IPS-18a (cell line): ENCODE data around the gene OSBPL2.

Experiments
- H3K27ac ChIP-seq: one replicate; pipeline ENCODE4 v1.5.1; 2013; ENCODE audit warnings: low read length
- H3K27me3 ChIP-seq: one replicate; pipeline ENCODE4 v1.6.1; 2013; ENCODE audit warnings: mild to moderate bottlenecking, low read length; ENCODE audit not compliant: control insufficient read depth, insufficient read depth
- H3K36me3 ChIP-seq: one replicate; pipeline ENCODE4 v1.6.1; 2013; ENCODE audit warnings: low read depth, low read length; ENCODE audit not compliant: control insufficient read depth
- H3K4me1 ChIP-seq: one replicate; pipeline ENCODE4 v1.6.1; 2013; ENCODE audit warnings: low read depth, low read length; ENCODE audit not compliant: control insufficient read depth
- H3K4me3 ChIP-seq: one replicate; pipeline ENCODE4 v1.5.1; 2013; ENCODE audit warnings: low read length
- H3K9ac ChIP-seq: one replicate; pipeline ENCODE4 v1.6.1; 2013; ENCODE audit warnings: mild to moderate bottlenecking, low read length, moderate library complexity
- H3K9me3 ChIP-seq: one replicate; pipeline ENCODE4 v1.6.1; 2013; ENCODE audit warnings: low read depth, low read length; ENCODE audit not compliant: control insufficient read depth

OSBPL2 gene

DNA sequence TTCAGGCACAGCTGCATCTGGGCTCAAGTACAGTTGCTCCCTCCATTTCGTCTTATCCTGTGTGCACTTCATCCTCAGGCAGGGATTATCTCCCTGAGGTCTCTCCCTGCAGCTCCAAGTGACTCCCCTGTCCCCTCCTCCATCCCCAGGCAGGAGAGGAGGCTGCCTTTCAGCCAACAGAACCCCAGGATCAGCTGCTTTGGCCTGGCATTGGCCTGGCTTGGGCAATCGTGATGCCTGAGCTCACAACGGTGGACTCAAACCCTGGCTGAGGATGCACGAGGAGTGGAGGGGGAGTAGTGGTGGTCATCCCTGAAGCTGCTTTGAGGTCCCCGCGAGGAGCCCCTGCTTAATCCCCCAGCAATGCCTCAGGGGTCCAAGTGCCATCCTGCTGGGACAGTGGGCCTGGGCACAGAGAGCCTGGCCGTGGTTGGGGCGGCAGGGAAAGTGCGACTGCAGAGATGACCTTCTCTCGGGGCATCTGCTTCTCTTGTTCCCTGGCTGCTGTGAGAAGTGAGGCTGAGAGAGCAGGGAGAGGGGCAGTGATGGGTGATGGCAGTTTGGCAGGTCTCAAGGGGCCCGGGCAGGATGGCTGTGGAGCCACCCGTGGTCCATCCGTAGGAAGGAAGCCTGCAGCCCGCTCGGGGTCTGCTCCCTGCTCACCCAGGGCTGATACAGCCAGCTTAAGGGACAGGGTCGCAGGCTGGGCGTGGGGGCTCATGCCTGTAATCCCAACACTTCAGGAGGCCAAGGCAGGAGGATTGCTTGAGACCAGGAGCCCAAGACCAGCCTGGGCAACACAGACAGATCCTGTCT is 12.3 kb upstream of the OSBPL2 start:
- H3K27me3 ChIP-seq = peaks cover 26% of the 10 kb centered on the region

GRCh38 chr20:62226707-62227590 is 11.4 kb upstream of the OSBPL2 start:
- H3K9me3 ChIP-seq = no peaks in the 10 kb centered on the region
- H3K27me3 ChIP-seq = peaks cover 17% of the 10 kb centered on the region
- no peak overlapping the region for H3K9ac ChIP-seq
- H3K27ac ChIP-seq = no peak overlapping the region
- no peaks in the 10 kb centered on the region for H3K36me3 ChIP-seq
- no peak overlapping the region for H3K4me3 ChIP-seq
- H3K4me1 ChIP-seq = no peaks in the 10 kb centered on the region

More for the DNA sequence above, 12.3 kb upstream of the OSBPL2 start:
- no peak overlapping the region for H3K9ac ChIP-seq
- no peak overlapping the region for H3K4me3 ChIP-seq
- no peak overlapping the region for H3K27ac ChIP-seq
- H3K4me1 ChIP-seq = peaks cover 2% of the 10 kb centered on the region
- no peaks in the 10 kb centered on the region for H3K9me3 ChIP-seq
- no peaks in the 10 kb centered on the region for H3K36me3 ChIP-seq

GRCh38 chr20:62227591-62227976 is 10.7 kb upstream of the OSBPL2 start:
- Histone ChIP-seq H3K9me3 (no peaks in the 10 kb centered on the region), H3K27me3 (peaks cover 10% of the 10 kb centered on the region), H3K27ac (no peak overlapping the region), H3K9ac (no peak overlapping the region), H3K36me3 (no peaks in the 10 kb centered on the region), H3K4me3 (no peak overlapping the region), H3K4me1 (no peaks in the 10 kb centered on the region)

DNA sequence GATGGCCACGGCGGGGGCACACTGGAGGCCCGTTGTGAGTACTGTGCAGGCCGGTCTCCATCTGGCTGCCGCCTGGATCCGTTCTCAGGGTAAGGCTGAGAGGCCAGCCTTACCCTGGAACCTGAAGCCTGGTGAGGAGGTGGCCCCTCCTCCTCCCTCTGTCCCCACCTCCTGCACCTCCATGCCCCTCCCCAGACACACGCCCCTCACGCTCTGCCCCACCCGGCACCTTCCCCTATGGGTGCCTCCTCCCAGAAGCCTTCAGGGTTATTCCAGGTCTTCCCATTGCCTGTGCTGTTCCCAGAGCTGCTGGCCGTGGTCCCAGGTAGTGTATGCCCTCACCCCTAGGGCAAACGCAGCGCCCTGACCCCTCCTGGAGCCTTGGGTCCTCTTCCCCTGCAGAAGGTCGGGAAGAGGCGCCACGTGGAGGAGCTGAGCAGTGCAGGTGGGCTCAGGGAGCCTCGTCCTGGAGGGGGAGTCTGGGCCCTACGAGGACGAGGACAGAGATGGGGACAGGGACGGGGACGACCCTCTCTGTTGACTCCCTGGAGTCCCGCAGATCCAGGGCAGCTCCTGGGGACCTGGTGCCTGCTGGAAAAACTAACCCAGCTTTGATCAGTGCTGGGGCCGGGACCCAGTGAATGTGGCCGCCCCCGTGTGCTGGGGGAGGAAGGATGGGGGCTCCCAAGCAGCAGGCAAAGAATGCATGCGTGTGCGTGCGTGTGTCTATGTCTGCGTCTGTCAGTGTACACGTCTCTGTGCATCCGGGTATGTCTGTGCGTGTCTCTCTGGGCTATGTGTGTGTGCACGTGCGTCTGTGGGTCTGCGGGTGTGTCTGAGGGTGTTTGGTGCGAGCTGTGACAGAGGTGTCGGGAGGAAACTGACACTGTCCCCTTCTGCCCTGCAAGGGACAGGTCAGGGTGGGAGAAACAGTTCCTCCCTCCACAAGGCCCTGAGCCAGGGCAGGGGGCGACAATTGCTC is 10.1 kb upstream of the OSBPL2 start:
- Histone ChIP-seq H3K4me3 (no peak overlapping the region), H3K27me3 (peaks cover 6% of the 10 kb centered on the region), H3K36me3 (no peaks in the 10 kb centered on the region), H3K4me1 (no peaks in the 10 kb centered on the region), H3K27ac (no peak overlapping the region), H3K9me3 (no peaks in the 10 kb centered on the region), H3K9ac (no peak overlapping the region)

- H3K4me1 ChIP-seq = no peaks in the 10 kb centered on the region
- no peak overlapping the region for H3K27ac ChIP-seq
- no peak overlapping the region for H3K4me3 ChIP-seq
- H3K36me3 ChIP-seq = no peaks in the 10 kb centered on the region
- H3K9me3 ChIP-seq = no peaks in the 10 kb centered on the region
- H3K9ac ChIP-seq = no peak overlapping the region
- no peaks in the 10 kb centered on the region for H3K27me3 ChIP-seq
Measured at GRCh38 chr20:62228982-62229545, 9.3 kb upstream of the OSBPL2 start.

DNA sequence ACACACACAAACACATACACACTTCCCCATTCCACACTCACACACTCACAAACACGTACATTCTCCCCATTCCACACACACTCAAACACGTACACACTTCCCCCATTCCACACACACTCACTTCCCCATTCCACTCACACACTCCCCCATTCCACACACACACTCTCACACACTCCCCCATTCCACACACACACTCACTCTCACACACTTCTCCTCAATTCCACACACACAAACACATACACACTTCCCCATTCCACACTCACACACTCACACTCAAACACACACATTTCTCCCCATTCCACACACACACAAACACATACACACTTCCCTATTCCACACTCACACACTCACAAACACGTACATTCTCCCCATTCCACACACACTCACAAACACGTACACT is 8.7 kb upstream of the OSBPL2 start:
- H3K27me3 ChIP-seq = no peaks in the 10 kb centered on the region
- H3K4me1 ChIP-seq = no peaks in the 10 kb centered on the region
- no peaks in the 10 kb centered on the region for H3K9me3 ChIP-seq
- no peak overlapping the region for H3K27ac ChIP-seq
- no peak overlapping the region for H3K9ac ChIP-seq
- no peak overlapping the region for H3K4me3 ChIP-seq
- no peaks in the 10 kb centered on the region for H3K36me3 ChIP-seq

- Histone ChIP-seq H3K36me3 (no peaks in the 10 kb centered on the region), H3K9ac (no peak overlapping the region), H3K4me1 (no peaks in the 10 kb centered on the region), H3K9me3 (no peaks in the 10 kb centered on the region), H3K4me3 (no peak overlapping the region), H3K27me3 (no peaks in the 10 kb centered on the region), H3K27ac (no peak overlapping the region)
Measured at GRCh38 chr20:62230276-62230675, 8.0 kb upstream of the OSBPL2 start.

GRCh38 chr20:62230696-62231095 is 7.6 kb upstream of the OSBPL2 start:
- Histone ChIP-seq H3K27me3 (no peaks in the 10 kb centered on the region), H3K4me1 (no peaks in the 10 kb centered on the region), H3K27ac (no peak overlapping the region), H3K36me3 (no peaks in the 10 kb centered on the region), H3K9me3 (no peaks in the 10 kb centered on the region), H3K4me3 (no peak overlapping the region), H3K9ac (no peak overlapping the region)

DNA sequence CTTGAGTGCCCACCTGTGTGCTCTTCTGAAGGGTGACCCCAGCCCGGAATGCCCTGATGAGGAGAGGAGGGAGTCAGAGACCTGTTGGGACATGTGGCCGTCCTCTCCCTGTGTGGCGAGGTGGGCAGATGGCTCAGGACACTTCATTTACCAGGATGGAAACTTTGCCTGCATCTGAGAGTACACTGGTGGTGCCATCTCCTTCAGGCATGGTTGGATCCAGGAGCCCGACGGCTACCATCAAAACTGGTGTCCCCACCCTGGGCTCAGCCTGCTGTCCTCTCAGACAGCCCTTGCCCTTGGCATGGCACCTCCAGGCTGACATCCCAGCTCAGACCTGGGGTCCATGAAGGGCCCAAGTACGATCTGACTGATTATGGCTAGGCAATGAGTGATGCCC is 7.0 kb upstream of the OSBPL2 start:
- H3K9ac ChIP-seq = no peak overlapping the region

GRCh38 chr20:62232194-62232593 is 6.1 kb upstream of the OSBPL2 start:
- Histone ChIP-seq H3K36me3 (no peaks in the 10 kb centered on the region), H3K4me3 (no peak overlapping the region), H3K9me3 (no peaks in the 10 kb centered on the region), H3K9ac (no peak overlapping the region), H3K27ac (no peak overlapping the region), H3K27me3 (no peaks in the 10 kb centered on the region), H3K4me1 (no peaks in the 10 kb centered on the region)

More for the DNA sequence above, 7.0 kb upstream of the OSBPL2 start:
- Histone ChIP-seq H3K4me3 (no peak overlapping the region), H3K27ac (no peak overlapping the region), H3K9me3 (no peaks in the 10 kb centered on the region), H3K4me1 (no peaks in the 10 kb centered on the region), H3K27me3 (no peaks in the 10 kb centered on the region), H3K36me3 (no peaks in the 10 kb centered on the region)
